COR-L47 (cell line): Measurements from ENCODE around the gene ENPP6.

Experiments
- DNase-seq: peaks from one replicate; lab custom pipeline; 2025; lab: John Stamatoyannopoulos, UW

Gene ENPP6

DNA sequence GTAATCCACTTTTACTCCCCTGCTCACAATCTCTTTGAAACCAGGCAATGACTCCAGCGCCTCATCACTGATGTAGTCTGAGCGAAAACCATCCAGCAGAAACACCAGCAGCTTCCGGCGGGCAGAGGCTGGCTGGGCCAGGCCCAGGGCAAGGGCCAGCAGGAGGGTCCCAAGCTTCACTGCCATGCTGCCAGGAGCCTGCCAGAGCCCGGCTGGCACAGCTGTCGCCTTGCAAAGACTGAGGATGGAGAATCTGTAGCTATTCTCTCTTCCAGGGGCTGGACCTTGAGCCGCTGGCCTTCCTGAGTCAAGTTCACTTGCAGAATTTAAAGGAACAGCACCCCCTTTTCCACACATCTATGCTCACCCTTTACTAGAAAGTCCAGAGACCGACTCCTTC lies at the start of gene ENPP6:
TSS of gene ENPP6 (minus strand) at position 240 of the 400 bp plus-strand sequence. CDS start at position 186, 54 bp downstream.
- no peak for DNase-seq

DNA sequence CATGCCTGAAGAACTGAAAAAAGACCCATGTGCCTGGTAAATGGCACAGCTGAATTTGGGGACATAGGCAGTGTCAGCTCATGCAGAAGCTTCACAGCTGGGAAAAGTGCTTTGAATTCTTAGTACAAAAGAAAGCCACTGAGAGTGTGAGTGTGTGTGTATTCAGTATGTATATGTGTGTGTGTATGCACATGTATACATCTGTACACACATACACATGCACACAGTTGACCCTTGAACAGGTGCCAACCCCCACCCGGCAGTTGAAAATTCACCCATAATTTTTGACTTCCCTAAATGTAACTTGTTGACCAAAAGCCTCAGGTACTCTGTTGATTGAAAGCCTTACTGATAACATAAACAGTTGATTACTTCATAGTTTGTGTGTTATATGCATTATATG lies 49.5 kb upstream of the ENPP6 start:
- DNase-seq, result no peak

DNA sequence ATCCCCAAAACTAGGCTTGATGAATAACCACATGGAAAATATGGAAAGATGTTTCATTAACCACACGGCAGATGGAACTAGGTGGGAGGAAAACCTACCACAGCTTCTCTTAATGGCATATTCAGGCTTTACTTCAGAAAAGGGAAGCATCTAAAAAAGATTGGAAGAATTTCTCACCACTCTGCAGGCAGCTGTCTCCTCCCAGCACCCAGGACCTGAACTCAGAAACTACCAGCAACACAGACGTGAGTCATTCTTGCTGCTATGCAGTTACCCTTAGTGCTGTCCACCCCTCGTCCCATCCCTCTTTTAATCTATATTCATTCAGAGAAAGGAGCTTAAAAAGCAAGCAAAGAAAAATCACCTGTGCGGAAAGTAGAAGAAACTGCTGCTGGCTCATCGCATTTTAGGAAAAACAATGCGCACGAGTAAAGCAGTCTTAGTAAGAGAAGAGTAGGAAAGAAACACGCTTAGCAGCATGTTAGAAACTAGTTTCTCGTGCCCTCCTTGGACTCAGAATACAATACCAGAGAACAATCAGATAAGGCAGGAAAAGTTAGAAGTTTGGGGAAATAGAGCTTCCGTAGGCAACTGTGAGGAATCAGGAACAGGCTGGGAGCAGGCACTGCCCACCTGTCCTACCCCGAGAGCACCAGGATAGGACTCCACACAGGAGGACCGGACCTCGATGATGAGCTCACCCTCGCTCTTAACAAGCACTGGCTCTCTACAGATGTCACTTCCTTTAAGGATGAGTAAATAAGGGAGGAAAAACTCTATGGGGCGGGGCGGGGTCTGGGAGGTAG lies 48.1 kb upstream of the ENPP6 start:
- no peak for DNase-seq

DNA sequence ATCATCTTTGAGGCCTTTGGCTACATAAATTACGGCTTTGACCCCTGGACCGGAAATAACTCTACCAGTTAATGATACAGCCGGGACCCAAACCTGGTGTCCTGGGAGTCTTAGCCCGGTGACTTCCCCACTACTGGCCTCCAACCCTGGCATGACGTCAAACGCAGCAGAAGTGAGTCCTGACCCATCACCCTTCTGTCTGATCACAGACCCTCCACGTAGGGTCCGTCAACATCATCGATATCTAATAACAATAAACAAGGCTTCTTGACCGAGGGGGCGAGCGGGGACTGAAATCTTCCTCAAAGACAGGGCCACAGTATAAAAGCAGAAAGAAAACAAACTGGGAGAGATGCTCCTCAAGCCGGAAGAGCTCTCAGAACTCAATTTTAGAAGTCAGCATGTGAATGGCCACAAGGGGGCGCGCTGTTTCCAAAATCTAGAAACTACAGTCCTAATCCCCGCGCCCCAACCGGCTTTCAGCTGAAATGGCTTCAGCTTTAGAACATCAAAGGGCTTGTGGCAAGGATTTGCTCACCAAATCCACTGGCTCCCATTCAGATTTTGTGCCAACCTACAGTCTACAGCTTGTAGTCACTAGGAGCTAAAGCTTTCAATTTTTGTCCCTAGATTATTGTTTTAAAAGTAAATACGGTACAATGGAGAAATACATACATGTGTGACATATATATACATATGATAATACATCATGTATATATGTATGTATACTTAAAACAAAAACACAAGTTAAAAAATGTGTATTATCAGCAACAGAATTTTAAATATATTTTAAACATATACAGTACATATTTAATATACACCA lies 46.4 kb upstream of the ENPP6 start:
- DNase-seq, result peak; percentile 93

DNA sequence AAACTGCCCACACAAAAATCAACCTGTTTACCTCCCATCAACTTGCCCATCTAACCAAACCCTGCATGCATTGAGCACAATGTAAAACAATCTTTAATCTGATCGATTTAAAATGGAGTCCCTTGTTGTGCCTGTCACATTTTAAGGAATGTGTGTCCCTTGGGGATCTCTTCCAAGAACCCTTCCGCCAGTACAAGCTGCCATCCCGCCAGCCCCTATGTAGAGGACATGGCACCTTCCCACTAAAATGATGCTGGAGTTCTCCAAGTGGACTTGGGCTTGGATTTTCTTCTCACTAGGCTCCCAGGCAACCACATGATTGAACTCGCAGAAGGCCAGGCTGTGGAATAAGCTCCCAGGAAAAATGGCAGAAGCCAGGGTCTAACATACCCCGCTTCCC lies 45.8 kb upstream of the ENPP6 start:
- no peak for DNase-seq

DNA sequence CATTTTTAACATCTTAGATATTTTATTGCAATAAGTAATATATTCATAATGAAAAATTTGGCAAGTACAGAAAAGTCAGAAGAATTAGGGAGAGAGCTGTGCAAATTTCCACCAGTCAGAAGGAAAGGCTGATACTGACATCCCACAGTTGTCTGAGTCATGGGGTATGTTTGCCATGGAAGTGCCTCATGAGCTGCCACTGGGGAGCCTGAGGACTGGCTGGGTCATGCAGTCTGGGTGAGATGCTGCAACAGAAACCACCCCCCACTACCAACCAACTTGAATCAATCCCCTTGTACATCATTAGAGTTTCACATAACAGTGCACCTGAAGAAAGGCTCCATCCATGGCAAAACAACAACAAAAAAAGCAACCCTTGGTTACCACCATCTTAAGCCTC lies 45.2 kb upstream of the ENPP6 start:
- DNase-seq, result no peak

DNA sequence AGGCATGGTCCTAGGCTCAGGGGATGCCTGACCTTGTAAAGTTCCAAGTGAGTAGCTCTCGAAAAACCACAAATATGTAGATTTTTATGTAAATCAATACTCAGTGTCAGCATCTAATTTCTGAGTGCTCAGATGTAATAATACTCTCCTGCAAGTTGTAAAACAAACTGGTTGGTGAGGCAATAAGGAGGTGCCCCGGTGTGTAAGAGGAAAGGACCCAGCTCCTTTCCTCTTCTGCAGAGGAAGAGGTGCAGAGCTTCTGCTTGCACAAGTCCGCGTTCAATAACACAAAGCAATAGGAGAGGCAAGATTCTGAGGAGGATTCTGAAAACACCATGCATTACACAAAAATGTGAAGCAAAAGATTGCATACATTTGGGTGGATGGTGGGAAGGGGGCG lies 43.6 kb upstream of the ENPP6 start:
- no peak for DNase-seq

DNA sequence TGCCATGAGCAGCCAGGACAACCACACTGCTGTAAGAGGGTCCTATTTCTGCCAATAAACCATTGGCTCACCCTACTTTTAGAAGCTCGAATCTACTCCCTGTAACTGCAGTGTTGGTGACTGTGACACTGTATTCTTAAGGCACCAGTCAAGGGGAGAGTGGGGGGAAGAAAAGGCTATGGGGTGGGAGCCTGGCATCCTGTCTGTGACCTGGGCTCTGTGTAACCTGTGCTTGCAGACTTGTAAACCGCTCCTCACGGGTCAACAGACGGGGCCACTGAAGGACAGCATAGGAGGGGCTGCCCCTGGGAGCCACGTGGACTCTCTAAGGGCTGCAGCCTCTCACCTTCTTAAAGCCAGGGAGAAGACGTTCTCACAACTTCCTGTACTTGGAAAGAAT lies 42.2 kb upstream of the ENPP6 start:
- no peak for DNase-seq

DNA sequence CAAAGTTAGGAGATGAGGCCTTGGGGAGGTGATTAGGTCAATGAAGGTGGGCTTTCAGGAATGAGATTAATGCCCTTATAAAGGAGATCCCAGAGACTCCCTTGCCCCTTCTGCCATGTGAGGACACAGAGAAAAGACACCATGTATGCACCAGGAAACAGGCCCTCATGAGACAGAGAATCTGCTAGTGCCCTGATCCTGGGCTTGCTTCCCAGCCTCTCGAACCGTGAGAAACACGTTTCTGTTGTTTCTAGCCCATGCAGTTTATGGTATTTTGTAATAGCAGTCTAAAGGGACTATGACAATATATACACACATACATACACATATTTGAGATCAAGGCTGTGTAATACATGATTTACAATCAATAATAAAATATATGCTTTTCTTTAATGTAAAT lies 41.4 kb upstream of the ENPP6 start:
- no peak for DNase-seq

DNA sequence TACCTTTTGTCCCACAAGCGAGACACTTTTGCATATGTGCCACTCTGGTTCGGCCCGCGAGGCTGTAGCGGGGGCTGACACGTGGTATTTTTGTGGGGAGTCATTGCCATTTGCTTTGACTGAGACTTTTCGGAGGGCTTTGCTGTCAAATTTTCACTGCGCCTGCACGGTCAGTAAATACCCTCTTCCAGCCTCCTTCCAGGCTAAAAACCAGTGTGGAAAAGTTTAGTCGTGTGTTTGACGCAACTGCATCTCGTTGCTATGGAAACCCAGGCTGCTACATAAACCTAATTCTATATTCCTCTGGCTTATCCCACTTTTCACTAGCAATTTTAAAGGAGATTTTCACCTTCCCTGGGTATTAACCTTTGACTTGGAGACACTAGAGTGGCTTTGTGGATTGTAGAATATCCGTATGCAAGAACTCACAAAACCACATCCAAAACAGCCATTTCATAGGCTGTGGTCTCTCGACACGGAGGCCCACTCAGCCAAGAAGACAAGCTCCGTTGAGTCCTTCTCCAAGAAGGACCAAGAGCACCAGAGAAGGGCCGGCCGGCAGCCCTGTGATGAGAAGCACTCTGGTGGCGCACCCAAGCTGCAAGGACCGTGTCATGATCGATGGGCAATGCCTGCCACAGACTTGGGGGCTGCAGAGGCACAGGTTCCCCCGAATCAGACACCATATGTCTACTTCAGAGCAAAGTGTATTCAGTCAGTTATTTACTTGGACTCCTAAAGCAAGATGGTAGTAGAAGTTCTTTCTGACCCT lies 38.4 kb upstream of the ENPP6 start:
- DNase-seq, result no peak

DNA sequence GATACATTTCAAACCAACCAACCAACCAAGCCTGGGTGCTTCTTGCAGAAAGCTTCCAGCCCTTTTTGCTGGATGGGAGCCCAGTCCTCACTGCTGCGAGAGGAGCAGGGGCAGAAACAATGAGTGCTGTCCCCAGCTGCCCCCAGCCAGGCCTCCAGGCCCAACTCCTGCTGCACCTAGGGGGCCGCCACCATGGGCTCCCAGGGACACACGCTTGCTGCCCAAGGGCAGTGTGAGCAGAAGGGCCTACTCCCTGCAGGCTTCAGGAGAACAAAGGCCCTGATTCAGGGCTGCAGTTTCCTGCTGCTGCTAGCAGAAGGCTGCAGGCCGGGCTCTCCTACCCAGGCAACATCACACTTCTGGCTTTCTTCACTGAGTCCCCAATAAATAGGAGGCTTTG lies 37.7 kb upstream of the ENPP6 start:
- no peak for DNase-seq

DNA sequence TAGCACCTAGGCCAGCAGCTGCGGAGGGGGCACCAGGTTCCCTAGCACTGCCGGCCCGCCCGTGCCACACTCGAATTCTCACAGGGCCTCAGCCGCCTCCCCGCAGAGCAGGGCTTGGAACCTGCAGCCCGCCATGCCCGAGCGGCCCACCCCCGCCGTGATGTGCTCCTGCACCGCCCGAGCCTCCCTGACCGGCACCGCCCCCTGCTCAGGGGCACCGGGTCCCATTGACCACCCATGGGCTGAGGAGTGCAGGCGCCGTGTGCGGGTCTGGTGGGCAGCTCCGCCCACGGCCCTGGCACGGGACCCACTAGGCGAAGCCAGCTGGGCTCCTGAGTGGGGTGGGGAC lies 35.4 kb upstream of the ENPP6 start:
- DNase-seq, result no peak

DNA sequence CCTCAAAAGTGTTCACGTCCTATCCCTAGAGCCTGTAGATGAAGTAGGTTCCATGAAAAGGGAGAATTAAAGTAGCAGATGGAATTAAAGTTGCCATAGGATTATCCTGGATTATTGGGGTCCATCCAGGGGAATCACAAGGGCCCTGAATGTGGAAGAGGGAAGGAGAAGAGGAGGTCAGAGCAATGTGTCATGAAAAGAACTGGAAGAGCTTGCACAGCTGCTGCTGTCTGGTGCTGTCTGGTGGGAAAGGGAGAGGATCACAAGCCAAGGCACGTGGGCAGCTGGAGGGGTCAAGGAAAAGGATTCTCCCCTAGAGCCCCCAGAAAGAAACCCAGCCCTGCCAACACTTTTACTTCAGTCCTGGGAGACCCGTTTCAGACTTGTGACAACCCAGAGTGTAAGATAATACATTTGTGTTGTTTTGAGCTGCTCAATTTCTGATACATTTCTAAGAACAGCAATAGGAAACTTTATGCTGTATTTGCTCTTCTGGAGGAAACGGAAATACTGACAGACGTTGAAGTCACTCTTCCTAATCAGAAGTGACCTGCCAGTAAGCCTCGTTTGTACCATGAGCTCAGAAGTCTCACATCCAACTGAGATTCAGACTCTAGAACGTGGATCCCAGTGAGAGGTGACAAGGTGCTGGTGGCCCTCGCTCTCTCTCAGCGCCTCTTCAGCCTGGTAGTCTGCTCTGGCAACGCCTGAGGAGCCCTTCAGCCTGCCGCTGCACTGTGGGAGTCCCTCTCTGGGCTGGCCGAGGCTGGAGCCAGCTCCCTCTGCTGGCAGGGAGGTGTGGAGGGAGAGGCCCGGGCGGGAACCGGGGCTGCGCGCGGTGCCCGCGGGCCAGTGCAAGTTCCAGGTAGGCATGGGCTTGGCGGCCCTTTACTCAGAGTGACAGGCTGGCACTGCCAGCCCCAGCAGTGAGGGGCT lies 34.7 kb upstream of the ENPP6 start:
- DNase-seq, result no peak

DNA sequence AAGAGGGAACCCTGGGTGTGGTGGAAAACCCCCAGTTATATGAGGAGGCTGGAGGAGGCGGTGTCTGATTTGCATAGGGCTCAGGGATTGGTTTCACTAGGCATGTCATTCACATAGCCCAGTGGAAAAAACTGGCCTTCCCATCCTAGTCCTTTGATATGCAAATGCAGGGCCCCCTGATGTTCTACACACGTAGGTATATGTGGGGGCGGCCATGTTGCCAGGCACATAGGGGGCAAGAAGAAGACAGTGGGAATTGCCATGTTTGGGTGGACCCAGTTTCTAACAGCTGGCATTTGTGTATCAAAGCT lies 34.0 kb upstream of the ENPP6 start:
- DNase-seq, result no peak

DNA sequence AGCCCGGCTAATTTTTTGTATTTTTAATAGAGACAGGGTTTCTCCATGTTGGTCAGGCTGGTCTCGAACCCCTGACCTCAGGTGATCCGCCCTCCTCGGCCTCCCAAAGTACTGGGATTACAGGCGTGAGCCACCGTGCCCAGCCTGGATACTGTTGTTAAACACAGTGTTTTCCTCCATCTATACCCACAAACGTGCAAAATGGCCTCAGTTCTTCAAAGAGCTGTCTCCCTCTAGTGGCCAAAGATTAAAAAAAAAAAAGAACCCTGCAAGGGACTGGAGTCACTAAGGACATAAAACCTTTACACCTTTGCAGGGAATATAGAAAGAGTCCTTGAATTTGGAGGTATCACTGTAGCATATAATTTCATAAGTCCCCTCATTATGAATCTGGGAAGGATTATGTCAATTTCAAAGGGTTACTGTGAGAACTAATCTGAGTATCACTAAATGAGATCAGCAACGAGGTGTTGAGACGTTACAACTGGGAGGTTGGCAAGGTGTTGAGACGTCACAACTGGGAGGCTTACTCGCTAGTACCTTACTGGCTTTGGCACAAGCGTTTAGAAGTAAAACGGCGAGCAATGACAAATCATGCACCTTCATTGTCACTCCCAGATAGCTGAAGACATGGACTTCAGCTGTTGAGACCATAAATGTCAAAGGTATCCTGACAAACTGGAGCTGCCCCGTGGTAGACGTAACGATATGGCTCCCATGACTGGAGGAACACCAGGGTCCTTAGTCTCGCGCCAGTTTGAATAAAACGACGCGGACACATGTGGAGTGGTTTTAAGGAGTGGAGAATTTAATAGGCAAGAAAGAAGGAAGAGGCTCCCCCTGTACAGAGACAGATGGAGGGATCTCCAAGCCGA lies 33.4 kb upstream of the ENPP6 start:
- DNase-seq, result peak; percentile 60

DNA sequence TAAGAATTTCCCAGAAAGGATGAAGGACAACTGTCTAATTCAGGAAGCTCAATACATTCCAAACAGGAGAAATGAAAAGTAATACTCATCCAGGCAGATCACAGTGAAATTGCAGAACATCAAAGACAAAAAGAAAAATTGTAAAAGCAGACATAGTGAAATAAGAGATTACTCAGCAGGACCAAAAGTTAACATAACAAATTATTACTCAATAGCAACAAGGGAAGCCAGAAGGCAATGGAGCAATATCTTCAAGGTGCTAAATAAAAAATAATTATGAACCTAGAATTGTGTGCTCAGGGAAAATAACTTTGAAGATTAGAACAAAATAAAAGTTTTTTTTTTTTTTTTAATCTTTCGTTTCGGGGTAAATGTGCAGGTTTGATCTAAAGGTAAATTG lies 30.5 kb upstream of the ENPP6 start:
- no peak for DNase-seq

DNA sequence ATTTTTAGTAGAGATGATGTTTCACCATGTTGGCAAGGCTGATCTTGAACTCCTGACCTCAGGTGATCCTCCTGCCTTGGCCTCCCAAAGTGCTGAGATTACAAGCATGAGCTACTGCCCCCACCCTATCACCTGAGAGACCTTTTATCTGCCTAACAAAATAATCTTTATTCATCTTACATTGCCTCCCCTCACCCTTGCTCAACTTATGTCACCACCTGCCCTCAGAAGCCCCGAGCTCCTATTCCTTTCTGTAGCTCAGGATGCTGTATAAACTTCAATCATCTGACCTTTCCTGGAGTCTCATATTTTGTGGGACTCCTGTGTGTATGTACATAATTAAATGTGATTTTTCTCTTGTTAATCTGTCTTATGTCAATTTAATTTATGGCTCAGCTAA lies 29.7 kb upstream of the ENPP6 start:
- no peak for DNase-seq

DNA sequence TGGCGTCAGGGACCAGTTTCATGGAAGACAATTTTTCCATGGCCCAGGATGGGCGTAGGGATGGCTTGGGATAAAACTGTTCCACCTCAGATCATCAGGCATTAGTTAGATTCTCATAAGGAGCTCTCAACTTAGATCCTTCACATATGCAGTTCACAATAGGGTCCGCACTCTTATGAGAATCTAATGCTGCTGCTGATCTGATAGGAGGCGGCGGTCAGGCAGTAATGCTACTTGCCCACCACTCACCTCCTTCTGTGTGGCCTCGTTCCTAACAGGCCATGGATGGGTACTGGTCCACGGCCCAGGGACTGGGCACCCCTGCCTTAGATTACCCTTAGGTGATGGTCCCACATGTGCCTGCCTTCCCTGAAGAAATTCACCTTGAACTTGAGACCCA lies 28.8 kb upstream of the ENPP6 start:
- no peak for DNase-seq

DNA sequence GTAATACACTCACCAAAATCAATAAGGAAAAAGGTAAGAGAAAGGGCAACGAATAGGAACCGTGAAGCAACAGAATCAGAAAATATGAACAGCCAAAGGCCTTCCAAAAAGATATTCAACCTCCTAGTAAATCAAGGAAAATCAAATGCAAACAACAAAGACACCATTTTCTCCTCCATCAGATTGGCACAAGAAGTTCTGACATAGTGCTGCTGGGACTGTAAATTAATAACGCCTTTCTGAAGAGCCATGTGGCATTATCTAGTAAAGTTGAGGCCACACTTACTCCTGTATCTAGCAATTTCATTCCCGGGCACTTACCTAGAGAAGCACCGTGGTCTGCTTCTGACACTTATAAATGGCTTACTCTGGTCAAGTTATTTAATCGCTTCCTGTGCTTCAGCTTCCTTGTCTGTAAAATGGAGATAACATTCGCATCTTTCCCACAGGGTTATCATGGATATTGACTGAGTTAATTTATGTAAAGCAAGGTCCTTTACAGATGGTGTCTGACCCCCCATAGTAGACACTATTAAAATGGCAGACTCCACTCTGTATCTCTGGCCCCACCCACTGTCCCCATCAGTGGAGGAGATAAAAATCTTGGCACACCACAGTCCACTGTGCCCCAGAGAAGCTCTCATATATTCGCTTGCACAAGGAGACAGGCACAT lies 20.5 kb upstream of the ENPP6 start:
- no peak for DNase-seq

DNA sequence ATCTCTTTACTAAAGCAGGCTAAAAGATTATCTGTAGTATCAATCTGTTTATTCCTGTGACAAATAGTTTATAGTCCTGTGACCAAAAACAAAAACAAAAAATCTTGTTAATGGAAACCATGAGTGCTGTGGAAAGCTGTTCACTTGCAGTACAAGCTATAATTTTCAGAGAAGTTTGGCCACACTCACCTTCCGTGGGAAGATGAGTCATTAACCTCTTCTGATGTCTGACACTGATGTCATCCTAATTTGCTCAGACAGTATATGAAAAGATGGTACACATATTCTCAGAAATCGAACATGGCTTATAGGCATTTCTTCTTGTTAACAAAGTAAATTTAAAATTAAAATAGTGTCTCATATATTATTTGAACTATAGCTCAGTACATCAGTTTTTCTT lies 19.9 kb upstream of the ENPP6 start:
- DNase-seq, result no peak
